OCI-LY3 (cell line): ENCODE measurements around the gene C10orf71.

Source experiments
- H2AFZ ChIP-seq: fragments of 200-600, 300-600 bp; shearing (Covaris generic); 2 replicates; pipeline ENCODE4 v1.6.0; 2014; ENCODE audit warnings: antibody characterized with exemption, low read depth, low read length
- H3K27ac ChIP-seq: fragments of 200-600, 300-600 bp; sonication (generic); 2 replicates; pipeline ENCODE4 v1.5.1; 2014; ENCODE audit warnings: mild to moderate bottlenecking, low read length, moderate library complexity, mixed read lengths
- H3K27me3 ChIP-seq: fragments of 200-600, 300-600 bp; sonication (generic); 2 replicates; pipeline ENCODE4 v1.6.1; 2014; ENCODE audit warnings: low read depth, low read length, mixed read lengths
- H3K36me3 ChIP-seq: fragments of 200-600, 300-600 bp; sonication (generic); replicated peaks from 2 replicates; pipeline ENCODE3; 2014; ENCODE audit warnings: low read depth, low read length, mixed read lengths
- H3K4me1 ChIP-seq: fragments of 300-600, 200-600 bp; sonication (generic); 2 replicates; pipeline ENCODE4 v1.6.1; 2014; ENCODE audit warnings: low read length, mixed read lengths
- H3K4me2 ChIP-seq: fragments of 200-600, 300-600 bp; sonication (generic); 2 replicates; pipeline ENCODE4 v1.6.1; 2014; ENCODE audit warnings: low read length, mixed read lengths
- H3K4me3 ChIP-seq: fragments of 300-600, 200-600 bp; sonication (generic); 2 replicates; pipeline ENCODE4 v1.5.1; 2014; ENCODE audit warnings: antibody characterized with exemption, mild to moderate bottlenecking, low read length, moderate library complexity
- H3K79me2 ChIP-seq: fragments of 300-600, 200-600 bp; shearing (Covaris generic); 2 replicates; pipeline ENCODE4 v1.6.1; 2014; ENCODE audit warnings: mild to moderate bottlenecking, low read length, mixed read lengths
- H3K9ac ChIP-seq: fragments of 300-600, 200-600 bp; shearing (Covaris generic); 2 replicates; pipeline ENCODE4 v1.6.0; 2014; ENCODE audit warnings: mild to moderate bottlenecking, low read length, moderate library complexity
- H3K9me3 ChIP-seq: fragments of 200-600, 300-600 bp; shearing (Covaris generic); 2 replicates; pipeline ENCODE4 v1.6.1; 2014; ENCODE audit warnings: low read length, mixed read lengths; ENCODE audit not compliant: insufficient read depth
- H4K20me1 ChIP-seq: fragments of 200-600, 300-600 bp; sonication (generic); 2 replicates; pipeline ENCODE4 v1.6.1; 2016; ENCODE audit warnings: low read length, mixed read lengths; ENCODE audit not compliant: insufficient read depth
- CTCF ChIP-seq: fragments of 200-600, 300-600 bp; sonication (generic); IDR thresholded peaks from 2 replicates; pipeline ENCODE4 v1.5.1; 2014; ENCODE audit warnings: antibody characterized with exemption, low read length, low read depth
- EZH2phosphoT487 ChIP-seq: fragments of 200-600 bp; shearing (Covaris generic); IDR thresholded peaks from 2 replicates; pipeline ENCODE4 v1.6.1; 2018; ENCODE audit warnings: antibody characterized with exemption, mixed run types, low read depth

Gene C10orf71

GRCh38 chr10:49274886-49275285, 24.1 kb upstream of the C10orf71 start:
- Histone ChIP-seq H3K27me3 (no peaks in the 10 kb centered on the region), H3K79me2 (no peaks in the 10 kb centered on the region), H3K9me3 (no peaks in the 10 kb centered on the region), H2AFZ (no peak overlapping the region), H3K36me3 (no peaks in the 10 kb centered on the region), H3K4me3 (no peak overlapping the region), H3K27ac (no peak overlapping the region), H4K20me1 (no peaks in the 10 kb centered on the region), H3K9ac (no peak overlapping the region), H3K4me1 (no peaks in the 10 kb centered on the region), H3K4me2 (no peak overlapping the region)
- TF ChIP-seq EZH2phosphoT487 (no peak), CTCF (no peak)

- TF ChIP-seq EZH2phosphoT487 (no peak), CTCF (no peak)
- H3K36me3 ChIP-seq, result no peaks in the 10 kb centered on the region
- H3K27me3 ChIP-seq, result no peaks in the 10 kb centered on the region
- no peaks in the 10 kb centered on the region for H3K9me3 ChIP-seq
- H3K27ac ChIP-seq, result no peak overlapping the region
- H3K4me1 ChIP-seq, result no peaks in the 10 kb centered on the region
- no peak overlapping the region for H3K4me2 ChIP-seq
- no peaks in the 10 kb centered on the region for H4K20me1 ChIP-seq
- H3K79me2 ChIP-seq, result no peaks in the 10 kb centered on the region
- H3K9ac ChIP-seq, result no peak overlapping the region
- no peak overlapping the region for H2AFZ ChIP-seq
- no peak overlapping the region for H3K4me3 ChIP-seq
Measured at GRCh38 chr10:49275896-49276295, 23.1 kb upstream of the C10orf71 start.

- Histone ChIP-seq H3K79me2 (no peaks in the 10 kb centered on the region), H3K4me2 (no peak overlapping the region), H3K9me3 (no peaks in the 10 kb centered on the region), H2AFZ (no peak overlapping the region), H3K27me3 (no peaks in the 10 kb centered on the region), H3K27ac (no peak overlapping the region), H3K4me3 (no peak overlapping the region), H3K36me3 (no peaks in the 10 kb centered on the region), H3K4me1 (no peaks in the 10 kb centered on the region), H3K9ac (no peak overlapping the region), H4K20me1 (no peaks in the 10 kb centered on the region)
- no peak for TF ChIP-seq EZH2phosphoT487
- no peak for TF ChIP-seq CTCF
Measured at GRCh38 chr10:49276596-49276995, 22.4 kb upstream of the C10orf71 start.

GRCh38 chr10:49277973-49278372, 21.0 kb upstream of the C10orf71 start:
- Histone ChIP-seq H3K9ac (no peak overlapping the region), H3K36me3 (no peaks in the 10 kb centered on the region), H3K4me2 (no peak overlapping the region), H3K27ac (no peak overlapping the region), H3K27me3 (no peaks in the 10 kb centered on the region), H3K4me1 (no peaks in the 10 kb centered on the region), H3K4me3 (no peak overlapping the region), H3K9me3 (no peaks in the 10 kb centered on the region), H2AFZ (no peak overlapping the region), H4K20me1 (no peaks in the 10 kb centered on the region), H3K79me2 (no peaks in the 10 kb centered on the region)
- TF ChIP-seq EZH2phosphoT487 (no peak), CTCF (no peak)
